SJSA1 (cell line): ENCODE data around the gene PADI1. TPM values are rescaled to one million over a fixed set of nuclear protein-coding genes. Genes with fewer than 3 reads are reported as not detected.

Experiments
- DNase-seq, 2 experiments: peaks; one replicate each; pipeline ENCODE4 v3.0.0-alpha.2; 2015 to 2020; ENCODE audit warnings: low spot score in 2 of 2, low read depth in 1 of 2
- H3K27ac ChIP-seq: fragments of 250-450 bp; sonication (Bioruptor Pico); 2 replicates; pipeline ENCODE4 v1.5.1; 2020; ENCODE audit warnings: mild to moderate bottlenecking, moderate library complexity
- H3K27me3 ChIP-seq: fragments of 250-450 bp; sonication (Bioruptor Pico); replicated peaks from 2 replicates; pipeline ENCODE4 v1.5.1; 2020; ENCODE audit warnings: mild to moderate bottlenecking, moderate library complexity
- H3K36me3 ChIP-seq: fragments of 250-450 bp; sonication (Bioruptor Pico); 2 replicates; pipeline ENCODE4 v1.5.1; 2020; ENCODE audit warnings: mild to moderate bottlenecking
- H3K4me1 ChIP-seq: fragments of 250-450 bp; sonication (Bioruptor Pico); replicated peaks from 2 replicates; pipeline ENCODE4 v1.6.1; 2021; ENCODE audit warnings: mild to moderate bottlenecking
- H3K4me3 ChIP-seq: fragments of 250-450 bp; sonication (Bioruptor Pico); 2 replicates; pipeline ENCODE4 v1.5.1; 2020; ENCODE audit warnings: mild to moderate bottlenecking
- H3K9me3 ChIP-seq: fragments of 250-450 bp; sonication (Bioruptor Pico); replicated peaks from 2 replicates; pipeline ENCODE4 v1.5.1; 2020; ENCODE audit warnings: mild to moderate bottlenecking
- total RNA-seq: library from RNA; depleted of rRNA; stranded (reverse); fragments of >200 nt; shearing (Covaris generic); gene quantifications from 2 replicates; pipeline ENCODE4 v1.2.3, GENCODE V29; 2014

The PADI1 gene
- total RNA-seq, 1 experiment from 2014 or later = 1.5 TPM

DNA sequence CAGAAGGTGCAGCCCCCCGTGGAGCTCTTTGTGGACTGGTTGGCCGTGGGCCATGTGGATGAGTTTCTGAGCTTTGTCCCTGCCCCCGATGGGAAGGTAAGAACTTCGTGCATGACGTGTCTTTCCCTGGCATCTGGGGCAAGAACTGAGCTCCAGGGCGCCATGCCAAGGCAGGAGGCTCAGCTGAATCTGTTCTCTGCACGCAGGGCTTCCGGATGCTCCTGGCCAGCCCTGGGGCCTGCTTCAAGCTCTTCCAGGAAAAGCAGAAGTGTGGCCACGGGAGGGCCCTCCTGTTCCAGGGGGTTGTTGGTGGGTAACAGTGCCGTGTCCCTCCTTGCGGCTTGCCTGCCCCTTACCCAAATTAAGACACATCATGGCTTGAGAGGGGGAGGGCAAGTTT lies 71.6 kb downstream of the PADI1 start:
- H3K4me3 ChIP-seq = no peak overlapping the region
- H3K27ac ChIP-seq = no peak overlapping the region
- H3K9me3 ChIP-seq = no peaks in the 10 kb centered on the region
- no peaks in the 10 kb centered on the region for H3K27me3 ChIP-seq
- DNase-seq = no peak
- peaks cover 12% of the 10 kb centered on the region for H3K4me1 ChIP-seq
- no peaks in the 10 kb centered on the region for H3K36me3 ChIP-seq

DNA sequence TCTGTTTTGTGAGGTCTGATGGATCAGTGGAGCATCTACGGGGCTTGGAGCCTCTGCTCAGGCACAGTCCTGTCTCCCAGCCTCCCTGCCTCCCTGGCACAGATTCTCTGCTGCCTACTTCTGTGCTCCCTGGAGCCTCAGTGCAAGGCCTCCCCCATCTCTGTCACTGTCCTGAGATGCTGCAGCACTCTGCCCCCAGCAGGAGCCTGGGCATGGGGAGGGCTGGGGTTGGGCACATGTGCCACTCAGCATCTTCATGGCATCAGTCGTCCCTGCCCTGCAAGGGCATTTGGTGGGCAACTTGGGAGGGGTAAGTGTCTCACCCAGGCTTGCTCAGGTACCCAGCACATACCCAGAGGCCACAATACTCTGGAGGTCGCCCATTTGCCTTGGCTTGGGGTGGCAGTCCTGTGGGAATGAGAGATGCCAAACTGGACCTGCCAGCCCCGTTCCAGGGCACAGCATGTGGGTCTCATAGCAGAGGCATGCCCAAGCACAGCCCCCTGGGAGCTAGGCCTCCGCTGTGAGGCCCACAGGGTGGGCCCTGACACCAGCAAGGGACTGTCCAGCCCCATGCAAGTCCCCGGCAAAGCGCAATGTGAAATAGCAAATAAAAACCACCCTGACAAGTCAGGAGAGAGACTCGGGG lies 72.7 kb downstream of the PADI1 start:
- no peak overlapping the region for H3K4me3 ChIP-seq
- H3K27ac ChIP-seq = no peak overlapping the region
- H3K36me3 ChIP-seq = no peaks in the 10 kb centered on the region
- no peaks in the 10 kb centered on the region for H3K27me3 ChIP-seq
- DNase-seq = no peak
- no peaks in the 10 kb centered on the region for H3K9me3 ChIP-seq
- peaks cover 12% of the 10 kb centered on the region for H3K4me1 ChIP-seq

DNA sequence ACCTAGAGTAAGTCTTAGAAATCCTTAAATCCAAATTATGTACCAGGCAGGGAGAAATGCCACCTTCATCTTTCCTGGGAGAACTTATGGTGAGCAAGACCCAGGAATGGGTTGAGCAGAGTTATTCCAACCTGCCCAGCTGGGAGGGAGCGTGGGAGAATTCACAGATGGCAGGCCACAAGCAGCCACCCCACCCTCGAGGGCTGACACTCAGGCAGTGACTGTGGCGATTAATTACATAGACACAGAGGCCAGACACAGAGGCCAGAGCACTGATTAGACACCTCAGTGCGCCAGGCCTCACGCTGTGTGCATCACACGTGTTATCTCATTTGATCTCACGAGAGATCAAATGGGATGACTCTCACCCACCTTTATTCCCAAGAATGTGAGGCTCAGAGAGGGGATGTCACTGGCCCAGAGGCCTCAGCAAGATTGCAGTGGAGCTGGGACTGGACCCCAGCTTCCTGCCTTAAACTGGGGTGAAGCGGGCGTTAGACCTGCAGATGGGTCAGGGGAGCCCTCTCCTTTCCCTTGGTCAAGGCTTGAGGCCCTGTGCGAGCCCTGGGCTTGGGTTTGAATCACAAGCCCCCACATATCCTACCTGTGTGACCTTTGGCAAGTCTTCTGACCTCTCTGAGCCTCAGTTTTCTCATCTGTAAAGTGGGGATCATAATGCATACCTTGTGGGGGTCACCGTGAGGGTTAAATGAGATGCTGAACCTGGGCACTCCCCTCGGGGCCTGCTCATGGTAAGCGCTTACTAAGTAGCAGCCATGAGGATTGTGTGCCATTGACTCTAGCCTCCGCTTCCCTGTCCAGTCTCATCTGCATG lies 74.3 kb downstream of the PADI1 start:
- no peaks in the 10 kb centered on the region for H3K36me3 ChIP-seq
- H3K4me3 ChIP-seq = no peak overlapping the region
- no peaks in the 10 kb centered on the region for H3K9me3 ChIP-seq
- DNase-seq = no peak
- H3K4me1 ChIP-seq = peaks cover 9% of the 10 kb centered on the region
- no peaks in the 10 kb centered on the region for H3K27me3 ChIP-seq
- no peak overlapping the region for H3K27ac ChIP-seq

- Histone ChIP-seq H3K27me3 (no peaks in the 10 kb centered on the region), H3K27ac (no peak overlapping the region), H3K9me3 (no peaks in the 10 kb centered on the region), H3K36me3 (no peaks in the 10 kb centered on the region), H3K4me1 (peaks cover 6% of the 10 kb centered on the region), H3K4me3 (no peak overlapping the region)
- no peak for DNase-seq
Measured at GRCh38 chr1:17280436-17280835, 75.5 kb downstream of the PADI1 start.

- Histone ChIP-seq H3K27ac (no peak overlapping the region), H3K9me3 (no peaks in the 10 kb centered on the region), H3K36me3 (no peaks in the 10 kb centered on the region), H3K4me1 (peaks cover 7% of the 10 kb centered on the region), H3K4me3 (no peak overlapping the region), H3K27me3 (no peaks in the 10 kb centered on the region)
- DNase-seq = no peak
Measured at GRCh38 chr1:17280894-17281293, 76.0 kb downstream of the PADI1 start.

GRCh38 chr1:17281775-17282181 lies 76.8 kb downstream of the PADI1 start:
- Histone ChIP-seq H3K4me3 (no peak overlapping the region), H3K27me3 (no peaks in the 10 kb centered on the region), H3K9me3 (no peaks in the 10 kb centered on the region), H3K4me1 (peaks cover 11% of the 10 kb centered on the region), H3K27ac (no peak overlapping the region), H3K36me3 (no peaks in the 10 kb centered on the region)
- no peak for DNase-seq

- Histone ChIP-seq H3K27me3 (no peaks in the 10 kb centered on the region), H3K4me3 (no peak overlapping the region), H3K9me3 (no peaks in the 10 kb centered on the region), H3K4me1 (peaks cover 20% of the 10 kb centered on the region), H3K36me3 (no peaks in the 10 kb centered on the region), H3K27ac (no peak overlapping the region)
- no peak for DNase-seq
Measured at GRCh38 chr1:17282836-17283235, 77.9 kb downstream of the PADI1 start.

- no peaks in the 10 kb centered on the region for H3K36me3 ChIP-seq
- H3K9me3 ChIP-seq = no peaks in the 10 kb centered on the region
- H3K4me3 ChIP-seq = no peak overlapping the region
- no peaks in the 10 kb centered on the region for H3K27me3 ChIP-seq
- H3K27ac ChIP-seq = no peak overlapping the region
- H3K4me1 ChIP-seq = peaks cover 35% of the 10 kb centered on the region
- no peak for DNase-seq
Measured at GRCh38 chr1:17286646-17287045, 81.7 kb downstream of the PADI1 start.

- Histone ChIP-seq H3K27me3 (no peaks in the 10 kb centered on the region), H3K4me3 (no peak overlapping the region), H3K4me1 (peaks cover 35% of the 10 kb centered on the region), H3K27ac (no peak overlapping the region; the same call in 1 of the 2 replicates), H3K36me3 (no peaks in the 10 kb centered on the region), H3K9me3 (no peaks in the 10 kb centered on the region)
- peak; percentile 80 to 86 for DNase-seq
Measured at GRCh38 chr1:17287130-17287776, 82.3 kb downstream of the PADI1 start.

DNA sequence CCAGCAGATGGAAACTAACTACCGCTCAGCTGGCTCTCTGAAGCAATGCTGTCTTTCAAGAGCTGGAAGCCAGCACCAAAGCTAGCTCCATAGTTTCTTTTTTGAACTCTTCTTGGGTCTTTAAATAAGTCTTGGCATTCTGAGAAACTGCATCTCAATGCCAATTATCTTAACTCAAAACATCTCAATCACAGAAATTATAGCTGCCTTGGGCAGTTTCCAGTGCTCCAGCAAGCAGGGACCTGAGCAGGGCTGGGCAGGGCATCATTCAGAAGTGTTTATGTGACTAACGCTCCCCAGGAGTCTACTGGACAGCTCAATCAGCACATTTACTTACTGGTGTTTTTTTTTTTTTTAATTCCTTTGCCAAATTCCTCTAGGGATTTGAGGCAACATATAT lies 84.8 kb downstream of the PADI1 start:
- Histone ChIP-seq H3K4me3 (no peak overlapping the region), H3K9me3 (no peaks in the 10 kb centered on the region), H3K36me3 (no peaks in the 10 kb centered on the region), H3K4me1 (peaks cover 35% of the 10 kb centered on the region), H3K27ac (no peak overlapping the region), H3K27me3 (peaks cover 3% of the 10 kb centered on the region; the same call in 1 of the 2 replicates)
- peak in 1 of 2 experiments; percentile 37 for DNase-seq

GRCh38 chr1:17290553-17290952 lies 85.6 kb downstream of the PADI1 start:
- Histone ChIP-seq H3K4me1 (peaks cover 35% of the 10 kb centered on the region), H3K27ac (no peak overlapping the region), H3K4me3 (no peak overlapping the region), H3K36me3 (no peaks in the 10 kb centered on the region), H3K9me3 (no peaks in the 10 kb centered on the region), H3K27me3 (peaks cover 3% of the 10 kb centered on the region; the same call in 1 of the 2 replicates)
- DNase-seq = no peak

GRCh38 chr1:17292299-17293160 lies 87.6 kb downstream of the PADI1 start:
- Histone ChIP-seq H3K27me3 (peaks cover 3% of the 10 kb centered on the region; the same call in 1 of the 2 replicates), H3K4me1 (peaks cover 18% of the 10 kb centered on the region), H3K9me3 (no peaks in the 10 kb centered on the region), H3K36me3 (no peaks in the 10 kb centered on the region), H3K27ac (no peak overlapping the region), H3K4me3 (no peak overlapping the region)
- no peak for DNase-seq

- H3K4me3 ChIP-seq = no peak overlapping the region
- DNase-seq = no peak
- no peak overlapping the region for H3K27ac ChIP-seq
- peaks cover 12% of the 10 kb centered on the region for H3K4me1 ChIP-seq
- no peaks in the 10 kb centered on the region for H3K36me3 ChIP-seq
- H3K27me3 ChIP-seq = peaks cover 3% of the 10 kb centered on the region; the same call in 1 of the 2 replicates
- H3K9me3 ChIP-seq = no peaks in the 10 kb centered on the region
Measured at GRCh38 chr1:17293681-17294425, 88.9 kb downstream of the PADI1 start.
